Activated CD8-positive, alpha-beta memory T cell treated with anti-CD3 and anti-CD28 coated beads, Interleukin-2, amount 50 U/mL, for 24 hours (primary cell): ENCODE data around the gene MS4A4E.
"Not testable (repeated sequence)": the region's sequence is repeated elsewhere in the genome, so short reads cannot be mapped to it uniquely, and the experiment has no call there.

Experiments used
- DNase-seq: peaks from one replicate; pipeline ENCODE4 v3.0.0-alpha.2; 2020; ENCODE audit errors: extremely low read depth

The MS4A4E gene

GRCh38 chr11:60242740-60243239, at the start of gene MS4A4E:
Gene MS4A4E, minus strand, starts transcription at chr11:60243137. Its CDS starts 13,082 bp downstream, at chr11:60230055.
- DNase-seq, result no peak

DNA sequence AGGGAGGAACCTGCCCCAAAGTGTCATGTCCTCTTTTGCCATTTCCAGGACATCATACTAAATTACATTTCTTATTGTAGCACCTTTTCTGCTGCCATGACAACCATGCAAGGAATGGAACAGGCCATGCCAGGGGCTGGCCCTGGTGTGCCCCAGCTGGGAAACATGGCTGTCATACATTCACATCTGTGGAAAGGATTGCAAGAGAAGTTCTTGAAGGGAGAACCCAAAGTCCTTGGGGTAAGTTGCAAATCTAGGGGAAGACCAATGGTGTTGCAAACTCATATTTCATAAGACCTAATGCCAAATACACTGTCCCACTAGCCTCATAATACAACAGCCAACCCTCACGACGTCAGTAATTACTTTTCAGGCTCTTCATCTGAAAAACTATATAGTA, 49.2 kb upstream of the MS4A4E start:
- no peak for DNase-seq

DNA sequence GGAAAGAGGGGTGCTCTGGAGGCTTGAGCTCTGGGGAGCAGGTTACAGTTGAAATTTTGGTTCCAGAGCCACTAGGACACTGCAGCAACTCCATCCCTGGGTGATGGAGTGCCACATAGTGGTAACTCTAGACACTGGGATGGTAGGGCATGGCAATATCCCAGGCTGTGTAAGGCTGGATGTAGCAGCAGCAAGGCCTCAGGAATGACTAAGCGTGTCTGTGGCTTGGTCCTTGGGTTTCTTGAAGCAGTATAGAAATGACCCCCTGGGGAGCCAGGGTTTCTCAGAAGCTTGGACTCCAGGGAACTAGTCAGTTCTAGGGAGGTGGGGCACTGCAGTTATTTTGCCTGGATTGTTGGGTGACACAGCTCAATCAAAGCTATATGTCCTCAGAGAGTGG, 45.6 kb upstream of the MS4A4E start:
- no peak for DNase-seq

- DNase-seq, result not testable (repeated sequence)
Measured at GRCh38 chr11:60285411-60286126, 42.6 kb upstream of the MS4A4E start.

DNA sequence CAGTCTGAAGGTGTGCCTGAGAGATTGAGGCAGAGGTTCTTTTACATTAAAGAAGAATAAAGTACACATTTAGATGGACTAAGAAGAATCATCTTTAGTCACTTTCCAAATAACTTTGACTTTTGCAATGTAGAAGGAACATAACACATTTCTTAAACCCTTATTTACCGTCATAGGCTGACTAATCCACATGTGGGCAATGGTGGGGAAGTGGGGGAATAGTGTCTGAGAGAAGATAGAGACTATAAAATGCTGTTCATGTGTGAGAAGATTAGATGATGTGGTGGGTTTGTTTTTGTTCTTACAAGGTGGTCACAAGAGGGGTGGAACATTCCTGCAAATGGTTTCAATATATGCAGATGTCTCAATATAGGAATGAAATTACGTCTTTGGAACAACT, 39.3 kb upstream of the MS4A4E start:
- no peak for DNase-seq

DNA sequence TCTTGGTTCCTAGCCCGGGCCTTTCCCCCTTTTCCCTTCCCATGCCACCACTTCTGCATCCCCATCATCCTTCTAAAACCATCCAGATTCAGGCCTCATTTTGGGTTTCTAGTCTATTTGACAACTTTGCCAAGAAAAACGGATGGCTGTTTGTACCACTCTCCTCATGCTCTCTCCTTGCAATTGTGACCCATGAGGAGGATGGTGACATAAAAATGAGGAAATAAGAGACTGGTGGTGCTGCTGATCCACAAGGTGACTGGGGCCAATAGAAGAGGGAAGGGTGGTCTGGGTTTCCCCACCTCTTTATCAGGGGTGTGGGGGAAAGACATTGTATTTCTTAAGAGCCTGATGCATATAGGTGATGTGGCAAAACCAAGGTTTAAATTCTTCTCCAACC, 38.5 kb upstream of the MS4A4E start:
- DNase-seq, result no peak

DNA sequence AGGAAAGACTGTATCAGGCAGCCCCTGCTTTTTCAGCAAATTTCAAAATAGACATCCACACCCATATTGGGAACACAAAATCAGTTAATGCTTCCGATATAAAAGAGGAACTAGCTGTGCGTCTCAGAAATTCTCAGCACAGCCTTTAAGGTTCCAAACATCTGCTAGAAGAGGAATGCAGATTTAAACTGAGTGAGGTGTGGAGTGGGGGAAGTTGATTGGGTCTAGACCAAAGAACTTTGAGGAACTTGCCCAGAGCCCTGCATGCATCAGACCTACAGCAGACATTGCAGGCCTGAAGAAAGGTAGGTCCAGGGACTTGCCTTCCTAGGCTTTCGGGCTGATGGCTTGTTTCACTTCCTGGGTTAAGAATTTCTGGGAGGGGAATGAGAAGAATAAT, 37.5 kb upstream of the MS4A4E start, which contains the start of gene MS4A4A:
Gene MS4A4A (plus strand): TSS at position 255 of the 400 bp plus-strand sequence. CDS start 10 bp downstream, at position 265.
- DNase-seq, result no peak

DNA sequence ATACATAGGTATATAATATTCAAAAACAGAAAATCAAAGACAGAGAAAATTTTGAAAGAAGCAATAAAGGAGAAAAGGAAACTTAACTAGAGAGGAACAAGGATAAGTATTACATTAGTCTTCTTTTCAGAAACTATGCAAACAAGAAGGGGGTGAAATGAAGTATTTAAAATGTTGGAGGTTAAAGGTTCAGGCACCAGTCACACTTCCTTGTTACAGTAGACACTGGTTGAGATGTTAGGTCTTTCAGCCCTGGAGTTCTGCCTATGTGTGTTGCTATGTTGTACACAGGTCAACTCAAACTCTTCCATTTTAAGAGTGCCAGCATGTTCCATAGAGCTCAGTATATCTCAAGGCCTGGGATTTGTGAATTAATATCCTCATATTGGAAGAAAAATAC, 31.5 kb upstream of the MS4A4E start:
- DNase-seq, result no peak

GRCh38 chr11:60265373-60266214, 22.7 kb upstream of the MS4A4E start:
- DNase-seq, result no peak

GRCh38 chr11:60264644-60265043, 21.7 kb upstream of the MS4A4E start:
- DNase-seq, result no peak

DNA sequence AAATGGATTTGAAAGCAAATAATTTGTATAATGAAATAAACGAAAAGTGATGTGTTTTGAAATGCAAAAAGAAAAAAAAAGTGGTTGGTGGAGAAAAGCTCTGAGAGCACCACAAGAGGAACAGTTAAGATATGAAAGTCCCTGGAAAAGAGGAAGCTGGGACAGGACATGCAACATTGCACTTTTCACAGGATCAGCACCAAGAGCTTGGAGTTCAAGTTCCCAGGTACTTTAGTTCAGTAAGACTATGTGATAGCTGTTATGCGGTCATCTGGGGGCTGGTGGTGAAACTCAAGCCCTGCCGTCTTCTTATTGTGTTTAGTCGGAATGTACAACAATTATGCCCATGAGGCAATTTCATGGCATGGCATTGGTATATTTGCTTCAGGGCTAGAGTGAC, 20.5 kb upstream of the MS4A4E start:
- no peak for DNase-seq

GRCh38 chr11:60261014-60261413, 18.1 kb upstream of the MS4A4E start:
- DNase-seq, result no peak

- no peak for DNase-seq
Measured at GRCh38 chr11:60257956-60258722, 15.2 kb upstream of the MS4A4E start.

DNA sequence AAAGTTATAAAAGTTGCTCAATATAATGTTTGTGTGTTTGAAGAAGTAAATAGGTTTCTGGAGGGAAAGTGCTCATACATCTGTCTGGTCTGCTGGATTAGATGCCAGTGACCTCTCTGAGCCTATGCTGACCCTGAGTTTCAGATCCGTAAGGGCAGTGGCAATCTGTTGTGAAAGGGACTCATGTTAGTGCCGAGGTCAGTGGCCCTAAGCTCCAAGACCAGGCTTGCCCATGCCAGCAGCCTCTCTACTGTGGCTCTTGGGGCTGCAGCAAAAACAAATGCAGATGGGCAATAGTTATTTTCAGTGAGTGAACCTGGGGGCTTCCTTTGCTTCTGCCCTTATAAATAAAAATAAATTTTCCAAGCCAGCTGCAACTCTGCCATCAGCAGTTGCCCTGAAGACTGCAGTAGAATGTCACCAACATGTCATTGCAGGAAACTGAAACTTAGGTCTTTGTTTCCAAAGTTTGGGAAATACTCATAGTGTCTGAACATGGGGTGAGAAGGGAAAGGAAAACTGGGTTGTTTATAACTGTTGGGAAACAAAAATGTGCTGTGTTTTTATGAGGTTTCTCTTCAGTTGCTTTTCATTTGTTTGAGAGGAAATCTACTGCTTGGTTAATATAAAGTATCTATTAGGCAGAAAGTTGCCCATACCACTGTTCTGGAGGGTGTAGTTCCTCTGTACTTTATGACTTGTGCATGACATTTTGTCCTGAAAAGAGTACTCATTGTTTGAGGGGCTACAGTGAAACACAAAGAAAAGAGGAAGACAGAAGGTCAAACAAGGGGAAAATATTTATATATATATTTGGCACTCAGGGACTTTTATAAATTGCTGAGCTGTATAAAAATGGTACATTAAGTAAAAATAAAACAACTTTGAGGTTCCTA, 9.5 kb upstream of the MS4A4E start:
- DNase-seq, result no peak

GRCh38 chr11:60251485-60252212, 8.7 kb upstream of the MS4A4E start:
- no peak for DNase-seq

DNA sequence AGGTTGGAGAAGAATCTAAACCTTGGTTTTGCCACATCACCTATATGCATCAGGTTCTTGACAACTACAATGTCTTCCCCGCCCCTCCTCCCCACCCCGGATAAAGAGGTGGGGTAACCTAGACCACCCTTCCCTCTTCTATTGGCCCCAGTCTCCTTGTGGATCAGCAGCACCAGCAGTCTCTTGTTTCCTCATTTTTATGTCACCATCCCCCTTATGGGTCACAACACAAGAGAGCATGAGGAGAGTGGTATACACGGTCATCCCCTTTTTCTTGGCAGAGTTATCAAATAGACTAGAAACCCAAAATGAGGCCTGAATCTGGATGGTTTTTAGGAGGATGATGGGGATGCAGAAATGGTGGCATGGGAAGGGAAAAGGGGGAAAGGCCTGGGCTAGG, 1.2 kb downstream of the MS4A4E start:
- no peak for DNase-seq

GRCh38 chr11:60240662-60241061, 2.3 kb downstream of the MS4A4E start:
- no peak for DNase-seq

DNA sequence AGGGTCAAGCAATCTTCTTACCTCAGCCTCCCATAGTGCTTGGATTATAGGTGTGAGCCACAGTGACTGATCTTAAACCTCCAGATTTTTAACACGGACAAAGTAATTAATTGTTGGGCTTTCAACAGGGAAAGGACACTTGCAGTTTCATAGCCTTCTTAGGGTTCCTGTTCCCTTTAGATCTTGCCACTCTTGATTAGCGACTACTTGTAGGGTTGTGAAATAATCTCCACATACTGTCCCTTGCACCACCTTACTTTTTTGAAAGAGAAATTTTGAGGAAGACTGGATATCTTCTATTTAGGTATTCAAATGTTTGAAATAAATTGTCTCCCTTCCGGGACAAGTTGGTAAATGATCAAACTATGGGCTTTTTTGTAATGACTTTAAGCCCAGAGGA, 7.6 kb downstream of the MS4A4E start:
- DNase-seq, result no peak

GRCh38 chr11:60230681-60231080, 12.3 kb downstream of the MS4A4E start:
- no peak for DNase-seq

DNA sequence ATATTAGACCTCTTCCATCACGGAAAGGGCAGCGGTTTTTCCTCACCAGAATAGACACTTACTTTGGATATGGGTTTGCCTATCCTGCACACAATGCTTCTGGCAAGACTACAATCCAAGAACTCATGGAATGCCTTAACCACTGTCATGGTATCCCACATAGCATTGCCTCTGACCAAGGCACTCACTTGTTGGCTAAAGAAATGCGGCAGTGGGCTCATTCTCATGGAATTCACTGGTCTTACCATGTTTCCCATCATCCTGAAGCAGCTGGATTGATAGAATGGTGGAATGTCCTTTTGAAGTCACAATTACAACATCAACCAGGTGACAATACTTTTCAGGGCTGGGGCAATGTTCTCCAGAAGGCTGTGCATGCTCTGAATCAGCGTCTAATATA, 20.8 kb downstream of the MS4A4E start:
- DNase-seq, result no peak
